WTC11 (cell line): ENCODE measurements around the gene TMEM143. TPM values are rescaled to one million over a fixed set of nuclear protein-coding genes. Genes with fewer than 3 reads are reported as not detected.

Experiments
- ATAC-seq: fragments of 200-7000 bp; cut with Tn5 transposase; 2 replicates; pipeline ENCODE4 v1.10.0; 2021; ENCODE audit warnings: mild to moderate bottlenecking, moderate library complexity
- CTCF ChIA-PET: fragments of 300-600 bp; sonication (Branson Sonifier 250); formaldehyde crosslinking; loops from one replicate; lab custom pipeline; 2021; ENCODE audit warnings: antibody characterized with exemption; lab: Charles Lee
- POLR2A ChIA-PET: fragments of 350-600 bp; sonication (Branson Sonifier 250); formaldehyde crosslinking; loops from one replicate; lab custom pipeline; 2021; ENCODE audit warnings: antibody characterized with exemption; lab: Charles Lee
- DNase-seq: peaks from one replicate; pipeline ENCODE4 v3.0.0; 2021; ENCODE audit warnings: low spot score
- H3K27ac Mint-ChIP-seq: 2 replicates; pipeline ENCODE4 v1.8.0; 2021; ENCODE audit warnings: mixed read lengths
- H3K27me3 Mint-ChIP-seq: 2 replicates; pipeline ENCODE4 v1.8.0; 2021; ENCODE audit warnings: low read depth, mild to moderate bottlenecking, moderate library complexity, mixed read lengths
- H3K36me3 Mint-ChIP-seq: 2 replicates; pipeline ENCODE4 v1.8.0; 2021; ENCODE audit warnings: mixed read lengths
- H3K4me1 Mint-ChIP-seq: 2 replicates; pipeline ENCODE4 v1.8.0; 2022; ENCODE audit warnings: mixed read lengths
- H3K4me3 Mint-ChIP-seq: 2 replicates; pipeline ENCODE4 v1.8.0; 2021; ENCODE audit warnings: mild to moderate bottlenecking, moderate library complexity, mixed read lengths
- H3K9me3 Mint-ChIP-seq: 2 replicates; pipeline ENCODE4 v1.8.0; 2021; ENCODE audit warnings: mixed read lengths
- ARID4B ChIP-seq: sonication (generic); formaldehyde crosslinking; IDR thresholded peaks from 2 replicates; pipeline ENCODE4 v1.8.0; 2023; ENCODE audit warnings: missing genetic modification reagents, mild to moderate bottlenecking, borderline replicate concordance
- CBFB ChIP-seq: sonication (generic); formaldehyde crosslinking; IDR thresholded peaks from 2 replicates; pipeline ENCODE4 v1.8.1; 2022; ENCODE audit warnings: mild to moderate bottlenecking, low read depth, missing genetic modification reagents
- CREM ChIP-seq: sonication (generic); formaldehyde crosslinking; IDR thresholded peaks from 2 replicates; pipeline ENCODE4 v1.8.1; 2022; ENCODE audit warnings: mild to moderate bottlenecking, missing genetic modification reagents, moderate library complexity
- E2F1 ChIP-seq: sonication (generic); formaldehyde crosslinking; IDR thresholded peaks from 2 replicates; pipeline ENCODE4 v1.8.0; 2022; ENCODE audit warnings: mild to moderate bottlenecking, missing genetic modification reagents
- FOXK1 ChIP-seq: sonication (generic); formaldehyde crosslinking; IDR thresholded peaks from 2 replicates; pipeline ENCODE4 v1.8.0; 2022; ENCODE audit warnings: mild to moderate bottlenecking, moderate library complexity, missing genetic modification reagents
- IRF2 ChIP-seq: sonication (generic); formaldehyde crosslinking; IDR thresholded peaks from 2 replicates; pipeline ENCODE4 v1.8.0; 2022; ENCODE audit warnings: low read depth, missing genetic modification reagents, borderline replicate concordance
- MXD4 ChIP-seq: fragments of 250-450 bp; sonication (Bioruptor Pico); IDR thresholded peaks from 2 replicates; pipeline ENCODE4 v1.8.0; 2021; ENCODE audit warnings: mild to moderate bottlenecking, moderate library complexity, borderline replicate concordance
- PRDM15 ChIP-seq: sonication (generic); formaldehyde crosslinking; IDR thresholded peaks from 2 replicates; pipeline ENCODE4 v1.8.0; 2022; ENCODE audit warnings: missing genetic modification reagents
- RORB ChIP-seq: fragments of 250-450 bp; sonication (Bioruptor Pico); IDR thresholded peaks from 2 replicates; pipeline ENCODE4 v1.9.0; 2021; ENCODE audit warnings: mild to moderate bottlenecking
- SMAD4 ChIP-seq: sonication (generic); formaldehyde crosslinking; IDR thresholded peaks from 2 replicates; pipeline ENCODE4 v1.8.0; 2022; ENCODE audit warnings: mild to moderate bottlenecking, missing genetic modification reagents
- ZNF121 ChIP-seq: sonication (generic); formaldehyde crosslinking; IDR thresholded peaks from 2 replicates; pipeline ENCODE4 v1.8.0; 2023; ENCODE audit warnings: missing genetic modification reagents
- ZNF512 ChIP-seq: sonication (generic); formaldehyde crosslinking; IDR thresholded peaks from 2 replicates; pipeline ENCODE4 v1.8.1; 2022; ENCODE audit warnings: missing genetic modification reagents, borderline replicate concordance
- ZSCAN18 ChIP-seq: fragments of 250-450 bp; sonication (Bioruptor Pico); IDR thresholded peaks from 2 replicates; pipeline ENCODE4 v2.1.2; 2022; ENCODE audit warnings: mild to moderate bottlenecking, moderate library complexity
- total RNA-seq: library from RNA; stranded (reverse); gene quantifications from 3 replicates; pipeline ENCODE4 v1.2.3, GENCODE V29; 2021

TMEM143 gene
- total RNA-seq, 1 experiment from 2014 or later = 20.2 TPM

GRCh38 chr19:48381178-48381950 is 17.6 kb upstream of the TMEM143 start (continued):
- TF ChIP-seq PRDM15 (CRISPR knock-in tag) (no peak), SMAD4 (CRISPR knock-in tag) (no peak), ZSCAN18 (no peak), FOXK1 (CRISPR knock-in tag) (no peak), MXD4 (no peak), ARID4B (CRISPR knock-in tag) (no peak), ZNF121 (CRISPR knock-in tag) (no peak), CREM (CRISPR knock-in tag) (no peak), CBFB (CRISPR knock-in tag) (no peak)

- no peak for ATAC-seq
- no peaks in the 10 kb centered on the region for H3K9me3 Mint-ChIP-seq
- TF ChIP-seq ZNF512 = no peak
- TF ChIP-seq MXD4 = no peak
- no peak for TF ChIP-seq IRF2 (CRISPR knock-in tag)
- TF ChIP-seq E2F1 (CRISPR knock-in tag) = no peak
- TF ChIP-seq SMAD4 (CRISPR knock-in tag) = no peak
- no peak for TF ChIP-seq RORB (CRISPR knock-in tag)
- TF ChIP-seq, all 79 proteins: peak for 0
- ChIA-PET POLR2A (interaction anchor here (0.6 kb wide), 1 partner anchor 21 kb away, joined by 3 read pairs; no protein-coding TSS in a partner anchor), CTCF (interaction anchor here (0.9 kb wide), 1 partner anchor 12 kb away, joined by 9 read pairs; the partner anchor contains the start of gene KDELR1)
- DNase-seq = no peak
- Mint-ChIP-seq H3K36me3 (peaks cover 22% of the 10 kb centered on the region), H3K4me1 (no peaks in the 10 kb centered on the region), H3K4me3 (no peak overlapping the region), H3K27me3 (no peaks in the 10 kb centered on the region; the same call in 1 of the 2 replicates), H3K27ac (no peak overlapping the region; the same call in 1 of the 2 replicates)
Measured at GRCh38 chr19:48379058-48379457, 15.3 kb upstream of the TMEM143 start.
